ENCODE data around the gene CTNNA3. TPM values are rescaled to one million over a fixed set of nuclear protein-coding genes. Genes with fewer than 3 reads are reported as not detected.

Gene CTNNA3
- total and polyA plus RNA-seq, 4 donors, result 0.16 to 2.4 (median 1.4) TPM

GRCh38 chr10:66671562-66671961, 1024.4 kb downstream of the CTNNA3 start (continued):
- no peak for TF ChIP-seq EGR1 (IDR thresholded peaks at IDR 0.05; ENCODE audit: low read depth in 2 of 2)

GRCh38 chr10:66671064-66671463, 1024.9 kb downstream of the CTNNA3 start:
- DNase-seq (ENCODE audit: low spot score), result no peak
- no peak overlapping the region for H3K4me3 ChIP-seq (ENCODE audit: low read depth in 1 of 3, low read length in 3 of 3)
- H3K9me3 ChIP-seq (ENCODE audit: control insufficient read depth in 4 of 4, low read length in 3 of 4), result no peaks in the 10 kb centered on the region
- no peak overlapping the region for H3K27ac ChIP-seq (ENCODE audit: low read depth in 1 of 2, low read length in 2 of 2)
- WGBS, result 52% methylated on average over 1 of the region's 1 CpG
- no peaks in the 10 kb centered on the region for H3K27me3 ChIP-seq (ENCODE audit: control insufficient read depth in 4 of 4, insufficient read depth in 4 of 4, low read length in 3 of 4)
- no peaks in the 10 kb centered on the region for H3K4me1 ChIP-seq (ENCODE audit: control insufficient read depth in 4 of 4, insufficient read depth in 4 of 4, low read length in 3 of 4)
- TF ChIP-seq REST (IDR thresholded peaks at IDR 0.05) (no peak), FOXA1 (IDR thresholded peaks at IDR 0.05) (no peak), TAF1 (conservative IDR thresholded peaks at IDR 0.05) (no peak), NR2F2 (IDR thresholded peaks at IDR 0.05) (no peak), ZBTB33 (IDR thresholded peaks at IDR 0.05) (no peak), EGR1 (IDR thresholded peaks at IDR 0.05; ENCODE audit: low read depth in 2 of 2) (no peak), RAD21 (IDR thresholded peaks at IDR 0.05) (no peak), HNF4A (conservative IDR thresholded peaks at IDR 0.05) (no peak), YY1 (IDR thresholded peaks at IDR 0.05) (no peak), ATF3 (IDR thresholded peaks at IDR 0.05) (no peak), JUND (IDR thresholded peaks at IDR 0.05) (no peak), MAX (IDR thresholded peaks at IDR 0.05) (no peak), CTCF (IDR thresholded peaks at IDR 0.05; ENCODE audit: low read depth, low read length, missing input control) (no peak), HNF4G (IDR thresholded peaks at IDR 0.05) (no peak), FOXA2 (IDR thresholded peaks at IDR 0.05) (no peak), GABPA (IDR thresholded peaks at IDR 0.05 in 1 of 2, conservative IDR thresholded peaks at IDR 0.05 in 1 of 2) (no peak), RXRA (IDR thresholded peaks at IDR 0.05) (no peak), SP1 (IDR thresholded peaks at IDR 0.05) (no peak)
- H3K9ac ChIP-seq (ENCODE audit: low read depth in 1 of 2, low read length in 2 of 2), result no peak overlapping the region
- H3K36me3 ChIP-seq (ENCODE audit: control insufficient read depth in 4 of 4, insufficient read depth in 3 of 4, low read depth in 1 of 4, low read length in 3 of 4), result no peaks in the 10 kb centered on the region
